Fibroblast of mammary gland (primary cell): ENCODE measurements around the gene SLAMF6.

ENCODE experiments used
- DNase-seq: peaks from one replicate; pipeline ENCODE4 v3.0.0-alpha.2; 2010; ENCODE audit warnings: low read depth
- H3K4me3 ChIP-seq: 2 replicates; pipeline ENCODE4 v1.5.1; 2011; ENCODE audit warnings: low read depth, mild to moderate bottlenecking, low read length, moderate library complexity; ENCODE audit not compliant: control insufficient read depth
- CTCF ChIP-seq: conservative IDR thresholded peaks from 2 replicates; pipeline ENCODE4 v1.5.1; 2011; ENCODE audit warnings: low read depth, low read length, inconsistent platforms; ENCODE audit not compliant: control insufficient read depth, insufficient read depth

The SLAMF6 gene

GRCh38 chr1:160474392-160475242, 48.4 kb downstream of the SLAMF6 start:
- no peak for DNase-seq
- no peak for TF ChIP-seq CTCF
- H3K4me3 ChIP-seq, result no peak overlapping the region

- TF ChIP-seq CTCF, result no peak
- DNase-seq, result no peak
- H3K4me3 ChIP-seq, result no peak overlapping the region
Measured at GRCh38 chr1:160472112-160472511, 50.9 kb downstream of the SLAMF6 start.

DNA sequence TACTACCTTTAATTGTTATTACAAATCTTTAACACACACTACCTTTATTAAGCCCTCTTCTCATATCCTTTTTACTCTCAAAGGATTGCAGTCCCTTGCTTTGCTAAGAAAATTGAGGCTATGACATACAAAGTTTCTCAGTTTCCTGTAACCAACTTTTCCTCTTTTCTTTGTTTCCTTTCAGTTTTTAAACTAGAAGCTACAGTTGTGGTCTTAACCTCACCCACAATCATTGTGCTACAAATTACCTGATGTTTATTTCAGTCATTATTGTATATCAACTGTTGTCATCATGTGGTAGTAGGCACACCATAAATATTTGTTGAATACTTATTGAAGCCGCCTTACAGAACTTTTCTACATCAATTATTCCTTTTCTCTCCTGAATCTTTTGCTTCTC, 51.8 kb downstream of the SLAMF6 start:
- DNase-seq, result no peak
- no peak overlapping the region for H3K4me3 ChIP-seq
- no peak for TF ChIP-seq CTCF

- no peak for TF ChIP-seq CTCF
- no peak overlapping the region for H3K4me3 ChIP-seq
- no peak for DNase-seq
Measured at GRCh38 chr1:160467576-160467975, 55.5 kb downstream of the SLAMF6 start.

DNA sequence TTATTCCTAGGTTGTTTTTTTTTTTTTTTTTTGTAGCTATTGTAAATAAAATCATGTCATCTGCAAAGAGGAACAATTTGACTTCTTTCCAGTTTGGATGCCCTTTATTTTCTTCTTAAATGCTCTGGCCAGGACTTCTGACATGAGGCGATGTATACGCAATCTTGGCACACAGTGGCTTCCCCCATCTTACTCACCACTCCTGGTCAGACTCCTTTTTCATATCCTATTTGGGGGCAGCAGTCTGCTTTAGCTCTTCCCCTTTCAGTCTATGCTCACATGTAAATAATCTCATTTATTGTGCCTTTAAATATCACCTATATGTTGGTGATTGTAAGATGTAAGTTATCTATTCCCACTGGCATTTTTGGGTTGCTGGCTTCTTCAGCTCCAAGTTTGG, 56.1 kb downstream of the SLAMF6 start:
- no peak overlapping the region for H3K4me3 ChIP-seq
- no peak for TF ChIP-seq CTCF
- no peak for DNase-seq

DNA sequence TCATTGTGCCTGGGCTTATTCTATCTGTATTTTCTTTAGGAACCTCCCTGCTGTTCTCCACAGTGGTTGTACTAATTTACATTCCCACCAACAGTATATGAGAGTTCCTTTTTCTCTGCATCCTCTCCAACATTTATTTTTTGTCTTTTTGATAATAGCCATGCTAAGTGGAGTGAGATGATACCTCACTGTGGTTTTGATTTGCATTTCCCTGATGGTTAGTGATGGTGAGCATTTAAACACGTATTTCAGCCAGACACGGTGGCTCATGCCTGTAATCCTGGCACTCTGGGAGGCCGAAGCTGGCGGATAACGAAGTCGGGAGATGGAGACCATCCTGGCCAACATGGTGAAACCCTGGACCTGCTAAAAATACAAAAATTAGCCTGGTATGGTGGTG, 57.9 kb downstream of the SLAMF6 start:
- no peak for TF ChIP-seq CTCF
- no peak for DNase-seq
- H3K4me3 ChIP-seq, result no peak overlapping the region

- no peak for DNase-seq
- H3K4me3 ChIP-seq, result no peak overlapping the region
- TF ChIP-seq CTCF, result no peak
Measured at GRCh38 chr1:160460683-160461287, 62.3 kb downstream of the SLAMF6 start.
